HG02852 (cell line): Measurements from ENCODE around the gene NIPAL3.

Experiments used
- ATAC-seq: cut with Tn5 transposase; IDR thresholded peaks from one replicate; pipeline ENCODE4 v1.9.1; 2021; ENCODE audit warnings: mild to moderate bottlenecking, moderate library complexity; ENCODE audit not compliant: unreplicated experiment

The NIPAL3 gene

GRCh38 chr1:24415334-24415909, at the start of gene NIPAL3:
Gene NIPAL3 (plus strand): TSS chr1:24415802. CDS start chr1:24419548, 3,746 bp downstream.
- ATAC-seq: peak; percentile 93

- no peak for ATAC-seq
Measured at GRCh38 chr1:24366707-24367106, 48.9 kb upstream of the NIPAL3 start.

GRCh38 chr1:24369199-24369598, 46.4 kb upstream of the NIPAL3 start:
- ATAC-seq: no peak

GRCh38 chr1:24369801-24370200, 45.8 kb upstream of the NIPAL3 start:
- no peak for ATAC-seq

- ATAC-seq: peak; percentile 55
Measured at GRCh38 chr1:24373044-24373443, 42.6 kb upstream of the NIPAL3 start.

- no peak for ATAC-seq
Measured at GRCh38 chr1:24373710-24374109, 41.9 kb upstream of the NIPAL3 start.

- no peak for ATAC-seq
Measured at GRCh38 chr1:24374891-24375786, 40.5 kb upstream of the NIPAL3 start.

- ATAC-seq: no peak
Measured at GRCh38 chr1:24379733-24380315, 35.8 kb upstream of the NIPAL3 start.

GRCh38 chr1:24380508-24380907, 35.1 kb upstream of the NIPAL3 start:
- no peak for ATAC-seq

GRCh38 chr1:24381256-24381655, 34.3 kb upstream of the NIPAL3 start:
- no peak for ATAC-seq

GRCh38 chr1:24382165-24382577, 33.4 kb upstream of the NIPAL3 start:
- ATAC-seq: no peak

GRCh38 chr1:24383381-24383940, 32.1 kb upstream of the NIPAL3 start:
- no peak for ATAC-seq

GRCh38 chr1:24384251-24385090, 31.1 kb upstream of the NIPAL3 start:
- ATAC-seq: peak; percentile 82

GRCh38 chr1:24385160-24385940, 30.3 kb upstream of the NIPAL3 start:
- ATAC-seq: no peak

- no peak for ATAC-seq
Measured at GRCh38 chr1:24386241-24386640, 29.4 kb upstream of the NIPAL3 start.

GRCh38 chr1:24386931-24387330, 28.7 kb upstream of the NIPAL3 start:
- ATAC-seq: no peak

GRCh38 chr1:24387636-24388175, 27.9 kb upstream of the NIPAL3 start:
- no peak for ATAC-seq

GRCh38 chr1:24388331-24388885, 27.2 kb upstream of the NIPAL3 start:
- no peak for ATAC-seq

GRCh38 chr1:24389231-24389678, 26.3 kb upstream of the NIPAL3 start:
- no peak for ATAC-seq
